GM18517 (cell line): ENCODE results near the gene NPY5R.

Experiments
- ATAC-seq: cut with Tn5 transposase; IDR thresholded peaks from one replicate; pipeline ENCODE4 v1.9.1; 2021; ENCODE audit warnings: mild to moderate bottlenecking, moderate library complexity; ENCODE audit not compliant: unreplicated experiment

NPY5R gene

DNA sequence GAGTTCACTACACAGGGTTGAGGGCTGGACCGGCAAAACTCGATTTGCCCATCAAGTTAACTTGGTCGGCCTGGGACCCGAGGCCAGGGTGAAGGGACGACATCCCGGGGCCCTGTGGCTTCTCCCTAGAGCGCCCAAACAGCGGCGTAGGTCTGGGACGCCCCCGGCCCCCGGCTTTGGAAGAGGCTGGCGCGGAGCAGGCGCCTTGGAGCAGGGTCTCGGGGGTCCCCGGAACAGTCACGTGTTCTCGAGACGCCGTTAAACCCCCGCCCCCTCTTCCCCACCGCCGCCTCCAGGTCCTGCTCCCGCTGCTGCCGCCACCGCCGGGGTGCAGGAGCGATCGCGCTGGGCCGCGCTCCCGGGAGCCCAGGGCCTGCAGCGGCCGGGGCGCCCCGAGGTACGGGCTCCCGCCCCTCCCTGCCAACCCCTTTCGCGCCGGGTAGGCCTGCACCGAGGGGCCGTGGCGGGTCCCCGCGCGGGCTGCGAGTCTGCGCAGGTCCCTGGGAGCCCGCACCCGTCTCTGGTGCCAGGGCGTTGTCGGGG lies at the start of gene NPY5R:
Gene NPY5R, plus strand, starts transcription at position 289 of the 543 bp plus-strand sequence. CDS start 6,382 bp downstream, outside the sequence.
- no peak for ATAC-seq

DNA sequence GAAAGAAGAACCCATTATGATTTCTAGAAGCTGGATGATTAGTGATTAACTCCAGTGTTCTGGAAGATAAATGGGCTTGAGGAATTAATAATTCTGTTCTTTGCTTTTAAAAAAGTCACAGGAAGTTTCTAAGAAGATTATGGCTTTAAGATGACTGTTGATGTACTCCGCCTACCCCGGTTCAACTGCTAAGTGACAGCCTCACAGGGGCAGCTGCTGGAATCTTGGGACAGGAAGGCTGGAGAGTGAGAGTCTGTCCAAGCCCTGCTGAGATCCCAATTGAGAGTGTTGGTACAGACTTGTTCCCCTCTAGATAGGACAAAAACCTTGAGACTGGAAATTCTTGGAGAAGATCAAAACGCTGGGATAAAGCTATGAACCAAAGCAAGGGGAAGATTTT lies 48.6 kb upstream of the NPY5R start:
- ATAC-seq, result no peak

DNA sequence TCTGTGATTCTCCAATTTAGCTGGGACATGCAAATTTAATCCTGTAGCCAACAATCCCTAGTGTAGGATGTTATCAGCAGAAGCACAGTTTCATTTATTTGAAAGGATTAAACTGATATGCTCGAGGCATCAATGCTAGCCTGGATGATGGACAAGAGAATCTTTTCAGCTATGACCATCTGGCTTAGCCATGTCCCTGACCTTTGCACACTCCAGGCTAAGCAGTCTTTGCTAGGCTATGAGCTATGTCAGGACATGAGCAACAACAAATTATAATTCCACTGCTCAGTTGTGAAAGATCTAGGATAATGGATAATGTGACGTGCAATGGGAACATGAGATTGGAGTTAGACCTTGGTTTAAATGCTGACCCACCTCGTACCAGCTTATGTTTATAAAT lies 43.2 kb upstream of the NPY5R start:
- ATAC-seq, result no peak

DNA sequence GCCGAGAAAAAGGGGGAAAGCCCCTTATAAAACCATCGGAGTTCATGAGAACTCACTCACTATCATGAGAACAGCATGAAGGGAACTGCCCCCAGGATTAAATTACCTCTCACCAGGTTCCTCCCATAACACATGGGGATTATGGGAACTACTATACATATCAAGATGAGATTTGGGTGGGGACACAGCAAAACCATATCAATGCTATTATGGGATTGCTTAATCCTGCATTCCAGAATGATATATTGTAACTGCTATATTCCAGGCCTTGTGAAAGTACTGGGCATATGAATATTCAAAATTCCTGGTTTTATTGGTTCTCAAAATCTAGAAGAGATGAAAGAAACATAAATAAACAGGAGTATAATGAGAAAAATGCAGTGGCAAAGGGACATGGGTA lies 40.6 kb upstream of the NPY5R start:
- ATAC-seq, result no peak

DNA sequence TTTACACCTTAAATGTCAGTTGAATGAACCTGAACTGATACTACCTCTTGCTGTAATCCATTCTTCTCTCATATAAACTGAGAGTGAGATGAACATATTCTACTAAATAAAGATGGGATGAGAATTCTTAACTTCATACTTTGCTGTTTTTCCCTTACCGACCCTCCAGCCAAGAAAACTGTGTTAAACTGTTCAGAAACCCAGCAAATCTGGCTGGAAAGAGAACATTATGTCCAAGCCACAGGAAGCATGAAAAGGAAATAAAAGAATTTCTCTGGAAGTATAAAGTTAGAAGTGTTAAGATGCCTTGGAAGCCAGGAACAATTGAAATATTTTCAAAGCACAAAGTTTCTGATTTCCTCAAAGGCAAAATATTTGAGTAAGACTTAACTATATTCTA lies 34.2 kb upstream of the NPY5R start:
- no peak for ATAC-seq

DNA sequence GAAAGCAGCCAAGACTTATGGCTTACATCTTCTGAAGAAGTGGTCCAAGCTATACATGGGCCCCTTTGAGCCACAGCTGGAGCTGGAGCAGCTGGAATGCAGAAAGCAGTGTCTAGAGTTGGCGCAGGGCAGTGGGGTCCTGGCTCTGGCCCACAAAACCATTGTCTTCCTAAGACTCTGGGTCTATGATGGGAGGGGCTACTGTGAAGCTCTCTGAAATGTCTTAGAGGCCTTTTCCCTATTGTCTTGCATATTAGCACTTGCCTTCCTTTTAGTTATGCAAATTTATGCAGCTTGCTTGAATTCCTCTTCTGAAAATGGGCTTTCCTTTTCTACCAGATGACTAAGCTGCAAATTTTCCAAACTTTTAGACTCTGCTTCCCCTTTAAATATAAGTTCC lies 26.6 kb upstream of the NPY5R start:
- ATAC-seq, result no peak

DNA sequence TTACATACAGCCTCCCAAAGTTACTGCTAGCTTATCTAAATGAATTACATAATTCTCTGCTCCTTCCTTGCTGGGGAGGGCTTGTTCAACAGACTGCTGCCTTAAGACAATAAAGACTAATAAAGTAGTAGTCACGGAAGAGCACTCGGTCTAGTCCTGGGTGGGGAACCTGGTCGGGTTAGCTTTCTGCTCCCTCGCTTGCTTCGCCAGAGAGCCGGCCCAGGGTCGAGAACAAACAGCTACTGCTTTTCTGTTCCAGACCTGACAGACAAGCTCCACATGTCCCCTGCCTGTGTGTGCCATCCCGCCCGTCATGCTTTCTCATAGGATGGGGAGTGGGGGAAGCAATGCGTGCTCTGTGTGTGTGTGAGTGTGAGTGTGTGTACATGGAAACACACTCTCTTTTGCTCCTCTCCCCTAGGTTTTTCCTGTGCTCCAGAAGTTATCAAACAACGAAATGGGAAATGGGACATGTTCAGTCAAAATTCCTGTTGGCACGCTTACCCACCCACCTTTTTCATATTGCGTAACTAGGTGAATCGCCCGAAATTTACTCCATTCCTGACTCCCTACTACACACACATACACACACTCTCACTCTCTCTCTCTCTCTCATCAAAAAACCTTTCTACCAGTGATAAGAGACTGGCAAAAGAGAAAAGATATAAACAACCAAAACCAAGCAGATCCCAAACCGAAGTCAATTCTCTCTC lies 12.6 kb upstream of the NPY5R start:
- ATAC-seq, result no peak

DNA sequence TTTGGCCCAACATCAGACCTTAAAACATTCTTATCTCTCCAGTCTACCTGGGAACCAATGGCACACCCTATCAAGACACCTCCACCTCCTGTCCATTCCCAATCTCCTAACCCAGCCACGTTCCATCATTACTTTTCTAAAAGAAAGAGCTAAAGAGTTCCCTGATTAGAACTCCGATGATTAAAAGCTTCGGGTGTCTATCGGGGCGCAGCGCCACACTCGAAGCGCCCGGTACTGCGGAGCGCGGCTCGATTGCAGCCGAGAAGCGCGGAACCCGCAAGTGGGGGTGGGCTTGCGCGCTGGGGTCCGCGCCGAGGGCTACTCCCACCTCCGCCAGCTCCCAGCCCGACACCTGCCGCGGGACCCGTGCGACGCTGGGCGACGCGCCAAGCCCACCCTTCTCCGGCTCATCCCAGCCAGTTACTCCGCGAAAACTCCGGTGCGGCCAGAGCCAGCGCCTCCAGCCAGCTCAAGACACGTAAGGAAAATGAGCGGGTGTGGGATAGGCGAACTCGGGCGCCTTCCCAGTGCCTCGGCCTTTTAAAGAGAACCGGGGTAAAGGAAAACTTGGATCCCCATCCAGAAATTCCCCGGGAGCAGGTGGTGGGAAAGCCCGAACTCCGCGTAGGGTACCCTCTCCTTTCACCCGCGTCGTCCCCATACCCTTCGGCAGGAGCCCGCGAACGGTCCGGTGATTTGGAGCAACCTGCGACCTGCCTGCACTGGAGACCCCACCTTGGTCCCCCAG lies 11.9 kb upstream of the NPY5R start:
- ATAC-seq, result no peak

DNA sequence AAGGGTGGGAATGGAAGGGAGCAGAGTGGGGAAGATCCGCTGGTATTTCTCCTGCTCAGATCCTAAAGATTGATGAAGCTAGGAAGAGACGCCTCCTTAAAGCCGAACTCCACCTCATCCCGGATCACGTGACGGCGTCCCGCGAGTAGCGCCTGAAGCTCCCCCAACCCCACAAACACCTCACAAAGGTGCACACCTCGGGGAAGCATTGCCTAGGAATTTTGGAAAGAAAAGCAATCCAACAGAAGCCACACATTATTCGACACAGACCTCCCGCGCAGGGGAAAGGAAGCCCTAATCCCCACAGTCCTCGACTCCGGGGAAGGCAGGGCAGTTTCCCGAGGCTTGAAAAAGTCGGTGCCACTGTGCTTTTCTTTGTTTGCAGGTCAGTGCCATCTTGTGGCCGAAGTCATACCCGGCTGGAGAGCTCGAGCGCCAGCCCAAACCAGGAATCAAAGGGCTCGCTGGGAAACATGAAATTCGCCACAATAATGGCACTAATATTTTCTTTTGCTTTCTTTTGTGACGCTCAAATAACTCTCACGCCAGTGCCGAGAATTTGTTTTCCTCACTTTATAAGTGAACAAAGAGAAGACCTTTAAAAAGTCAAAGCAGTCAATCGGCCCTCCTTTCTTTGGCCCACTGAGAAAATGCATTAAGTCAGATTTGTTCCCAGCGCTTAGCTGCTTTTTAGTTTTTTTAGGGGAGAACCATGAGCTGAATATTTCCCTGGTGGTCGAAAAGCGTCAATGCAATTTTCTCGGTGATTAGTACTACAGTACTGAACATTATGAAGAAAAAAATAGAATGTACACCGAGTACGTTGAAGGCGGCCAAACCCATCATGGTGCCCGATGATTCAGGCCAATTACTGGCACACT lies 10.9 kb upstream of the NPY5R start, which contains the start of gene NPY1R:
Gene NPY1R, minus strand, starts transcription at position 71 of the 881 bp plus-strand sequence. CDS start 6,042 bp downstream, outside the sequence.
- no peak for ATAC-seq

DNA sequence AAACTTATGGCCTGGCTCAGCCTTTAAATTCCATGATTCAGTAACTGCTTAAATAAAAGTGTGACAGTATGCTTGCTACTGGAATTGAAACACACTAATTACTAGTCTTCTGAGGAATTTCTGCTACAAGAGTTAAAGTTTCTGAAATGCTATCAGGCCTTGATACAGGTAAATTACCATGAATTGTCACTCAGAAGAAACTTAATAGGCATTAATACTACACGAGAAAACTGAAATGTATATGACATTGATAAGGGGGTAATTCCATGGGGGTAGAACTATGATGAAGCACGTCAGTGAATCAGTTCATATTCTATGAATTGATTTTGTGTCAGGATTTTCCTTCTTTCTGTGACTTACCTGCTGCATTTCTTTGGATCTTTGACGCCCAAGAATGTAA lies 8.3 kb upstream of the NPY5R start:
- ATAC-seq, result no peak

DNA sequence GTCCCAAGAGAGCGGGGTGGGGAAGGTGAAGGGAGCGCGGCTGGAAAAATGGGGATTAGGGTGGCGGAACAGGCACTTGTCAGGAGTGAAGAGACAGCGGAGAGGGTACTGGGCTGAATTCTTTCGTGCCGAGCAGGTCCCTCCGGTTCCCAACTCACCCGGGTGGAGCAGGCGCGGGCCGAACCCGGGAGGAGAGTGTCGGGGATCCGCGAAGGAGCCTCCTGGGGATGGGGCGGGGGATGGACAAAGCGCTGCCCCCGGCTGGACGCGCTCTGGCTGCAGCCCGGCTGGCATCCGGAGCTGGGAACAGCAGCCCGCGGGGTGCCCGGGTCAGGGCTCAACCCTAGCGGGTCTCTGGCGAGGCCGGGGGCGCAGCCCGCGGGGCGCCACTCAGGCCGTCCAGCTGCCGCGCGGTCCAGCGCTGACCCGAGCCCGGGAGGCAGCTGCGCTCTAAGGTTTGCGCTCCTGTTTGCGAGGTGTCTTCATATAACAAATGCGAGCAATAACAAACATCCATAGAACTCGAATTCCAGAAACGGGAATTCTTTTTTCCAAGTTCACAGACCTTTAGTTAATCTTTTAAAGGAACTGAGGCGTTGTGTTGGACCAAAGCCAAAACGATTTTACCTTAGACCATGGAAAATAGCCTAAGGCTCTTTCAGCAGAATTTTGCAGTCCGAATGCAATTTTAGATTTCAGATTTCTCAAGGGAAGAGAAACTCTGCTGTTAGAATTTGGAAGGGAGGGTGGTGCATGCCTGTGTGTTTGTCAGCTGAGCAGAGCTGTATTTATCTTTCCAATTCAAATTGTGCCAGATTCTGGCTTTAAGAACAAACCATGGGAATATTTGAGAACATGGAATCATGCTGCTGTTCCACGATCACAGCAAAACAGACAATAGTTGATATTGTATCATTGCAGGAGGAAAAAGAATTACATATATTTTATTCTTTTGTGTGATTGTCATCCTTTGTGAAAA lies 744 bp downstream of the NPY5R start:
- no peak for ATAC-seq

DNA sequence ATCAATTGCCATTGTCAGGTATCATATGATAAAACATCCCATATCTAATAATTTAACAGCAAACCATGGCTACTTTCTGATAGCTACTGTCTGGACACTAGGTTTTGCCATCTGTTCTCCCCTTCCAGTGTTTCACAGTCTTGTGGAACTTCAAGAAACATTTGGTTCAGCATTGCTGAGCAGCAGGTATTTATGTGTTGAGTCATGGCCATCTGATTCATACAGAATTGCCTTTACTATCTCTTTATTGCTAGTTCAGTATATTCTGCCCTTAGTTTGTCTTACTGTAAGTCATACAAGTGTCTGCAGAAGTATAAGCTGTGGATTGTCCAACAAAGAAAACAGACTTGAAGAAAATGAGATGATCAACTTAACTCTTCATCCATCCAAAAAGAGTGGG lies 7.0 kb downstream of the NPY5R start:
- ATAC-seq, result no peak

DNA sequence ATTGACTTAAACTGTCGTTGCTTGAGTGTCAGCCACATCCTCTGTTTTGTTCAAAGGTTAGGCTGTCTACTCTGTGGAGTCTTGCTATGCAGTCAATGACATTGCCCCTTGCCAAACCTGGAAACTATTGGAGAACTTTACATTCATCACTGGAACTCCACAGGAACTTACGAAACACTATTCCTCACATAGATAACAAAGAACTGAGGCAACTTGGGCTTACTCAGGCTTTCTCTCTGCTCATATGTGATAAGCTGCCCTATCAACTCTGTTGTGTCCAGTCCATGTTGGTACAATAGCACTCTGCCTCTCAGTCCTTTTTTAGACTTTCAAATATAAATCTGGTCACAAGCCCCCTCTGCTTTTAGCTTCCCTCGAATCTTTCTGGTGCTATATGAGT lies 9.4 kb downstream of the NPY5R start:
- no peak for ATAC-seq

DNA sequence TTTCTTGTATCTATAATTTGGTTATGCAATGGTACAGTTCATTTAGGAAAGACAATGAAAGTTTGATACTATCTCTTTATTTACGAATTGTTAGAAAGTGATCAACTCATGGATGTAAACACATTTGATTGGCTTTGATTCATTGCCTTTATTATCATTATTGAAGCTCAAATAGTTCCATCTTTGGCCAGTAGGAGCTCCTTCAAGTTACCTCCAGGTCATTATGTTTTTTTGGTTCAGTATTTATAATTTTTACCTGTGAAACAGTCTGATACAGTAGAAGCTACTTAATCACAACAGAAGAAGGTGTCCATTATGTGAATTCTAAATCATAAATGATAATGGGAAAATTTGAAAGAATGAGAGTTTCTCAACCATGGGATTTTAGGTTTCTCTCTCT lies 12.4 kb downstream of the NPY5R start:
- no peak for ATAC-seq

DNA sequence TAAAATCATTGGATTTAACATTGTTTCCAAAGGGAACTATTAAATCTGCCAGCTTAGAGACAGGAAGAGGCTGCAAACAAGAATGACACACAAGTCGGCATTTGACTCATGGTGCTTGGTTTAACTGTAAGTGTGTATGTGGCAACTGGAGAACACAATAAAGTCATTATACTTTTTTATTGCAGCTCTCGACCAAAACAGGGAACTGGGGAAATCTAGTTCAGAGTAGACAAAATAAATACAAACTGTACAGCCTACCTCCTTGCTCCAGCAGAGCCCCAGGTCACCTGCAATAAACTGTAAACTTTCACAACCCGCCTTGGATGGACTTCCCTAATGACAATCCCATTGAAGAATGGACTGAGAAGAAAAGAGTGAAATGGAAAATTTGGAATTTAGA lies 24.0 kb downstream of the NPY5R start:
- ATAC-seq, result no peak

DNA sequence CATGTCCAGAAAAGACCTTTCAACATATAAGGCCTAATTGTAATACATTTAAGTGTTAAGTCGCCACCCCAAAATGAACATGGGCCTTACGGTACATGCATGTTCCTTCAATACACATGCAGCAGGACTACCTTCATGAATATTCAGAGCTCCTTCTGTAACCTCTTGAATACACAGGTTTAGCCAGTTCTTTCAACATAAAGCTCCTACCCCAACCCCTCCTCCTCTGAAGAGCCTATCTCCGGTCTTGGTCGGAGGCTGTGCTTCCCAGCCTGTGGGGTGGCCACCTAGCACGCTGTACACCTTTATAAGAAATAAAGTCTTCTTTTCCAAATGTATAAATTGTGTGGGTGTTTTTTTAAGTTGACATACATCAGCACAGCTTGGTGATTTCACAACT lies 28.3 kb downstream of the NPY5R start:
- ATAC-seq, result no peak

DNA sequence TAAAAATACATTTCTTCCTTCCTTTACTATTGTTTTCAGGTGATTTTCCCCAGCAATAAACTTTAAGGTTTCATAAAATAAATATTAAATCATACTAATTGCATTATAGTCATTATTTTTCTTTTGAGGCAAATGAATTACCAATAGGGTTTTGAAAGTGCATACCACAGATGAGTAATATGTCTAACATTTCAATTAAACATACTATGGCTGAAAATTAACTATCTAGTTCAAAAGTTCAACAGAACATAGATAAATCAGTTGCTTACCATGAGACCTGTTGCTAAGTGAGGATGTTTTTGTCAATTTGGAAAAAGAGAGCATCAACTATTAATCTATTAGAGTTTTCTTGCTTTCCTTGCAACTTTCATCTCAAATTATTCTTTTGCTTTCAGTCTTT lies 35.0 kb downstream of the NPY5R start:
- no peak for ATAC-seq

DNA sequence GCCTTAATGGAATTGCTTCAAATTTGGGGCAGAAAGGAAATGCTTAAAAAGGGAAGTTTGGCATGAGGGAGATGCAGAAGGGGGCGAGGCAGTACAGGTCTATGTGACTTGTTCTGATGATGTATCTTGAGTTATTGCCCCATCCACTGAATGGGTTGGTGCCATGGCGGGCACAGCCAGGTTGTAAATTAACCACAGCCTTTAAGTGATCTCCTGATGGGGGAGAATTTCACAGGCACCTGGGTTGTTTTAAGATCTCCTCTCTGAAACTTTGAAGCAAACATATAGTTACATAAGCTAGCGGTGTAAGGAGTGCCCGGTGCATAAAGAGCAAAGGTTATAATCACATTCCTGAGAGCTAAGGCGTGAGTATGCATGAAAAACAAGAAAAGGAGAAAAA lies 37.0 kb downstream of the NPY5R start:
- no peak for ATAC-seq

DNA sequence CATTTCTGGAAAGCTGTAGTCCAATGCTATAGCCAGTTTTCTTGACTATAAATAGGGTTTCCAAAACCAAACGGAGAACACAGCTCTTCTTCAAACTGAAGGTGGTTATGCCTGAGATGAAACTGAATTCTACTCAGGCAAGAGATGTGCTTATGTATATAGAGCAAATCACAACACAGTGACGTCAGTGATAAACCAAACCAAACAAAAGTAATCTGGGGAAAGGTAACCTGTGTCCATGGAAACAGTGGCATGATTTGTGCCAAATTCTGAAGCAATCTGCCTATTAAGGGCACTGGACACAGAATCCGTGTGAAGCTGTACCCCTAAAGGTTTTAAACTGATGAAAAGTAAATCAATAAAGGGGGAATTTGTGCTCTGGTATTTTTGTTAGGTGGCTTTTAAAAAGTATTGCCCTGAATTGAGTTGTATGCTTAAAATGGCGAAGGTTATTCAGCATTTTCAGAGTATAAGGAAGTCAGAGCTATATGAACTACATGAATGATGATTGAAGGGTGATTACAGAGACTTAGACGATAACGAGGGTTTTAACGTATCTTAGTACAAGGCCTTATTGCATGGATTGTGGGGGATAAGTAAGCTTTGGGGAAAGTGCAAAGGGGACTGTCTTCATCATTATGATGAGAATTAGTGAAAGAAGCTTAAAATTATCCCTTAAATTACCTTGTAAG lies 38.6 kb downstream of the NPY5R start:
- ATAC-seq, result no peak
